Measurements from ENCODE around the gene GNA12. TPM values are rescaled to one million over a fixed set of nuclear protein-coding genes. Genes with fewer than 3 reads are reported as not detected.

Gene GNA12, protein sequence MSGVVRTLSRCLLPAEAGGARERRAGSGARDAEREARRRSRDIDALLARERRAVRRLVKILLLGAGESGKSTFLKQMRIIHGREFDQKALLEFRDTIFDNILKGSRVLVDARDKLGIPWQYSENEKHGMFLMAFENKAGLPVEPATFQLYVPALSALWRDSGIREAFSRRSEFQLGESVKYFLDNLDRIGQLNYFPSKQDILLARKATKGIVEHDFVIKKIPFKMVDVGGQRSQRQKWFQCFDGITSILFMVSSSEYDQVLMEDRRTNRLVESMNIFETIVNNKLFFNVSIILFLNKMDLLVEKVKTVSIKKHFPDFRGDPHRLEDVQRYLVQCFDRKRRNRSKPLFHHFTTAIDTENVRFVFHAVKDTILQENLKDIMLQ
- 26.7 TPM for polyA plus RNA-seq
- long read RNA-seq, donor 1, full-length matches to known transcripts: 7 of 7 reads
- long read RNA-seq, donor 1, partial matches to known transcripts: 0 of 7 reads
- long read RNA-seq, donor 1, other reads (novel, unspliced or antisense): 0 of 7 reads
- long read RNA-seq, donor 2, full-length matches to known transcripts: 9 of 9 reads
- long read RNA-seq, donor 2, partial matches to known transcripts: 0 of 9 reads
- long read RNA-seq, donor 2, other reads (novel, unspliced or antisense): 0 of 9 reads
- long read RNA-seq, donor 3, full-length matches to known transcripts: 18 of 18 reads
- long read RNA-seq, donor 3, partial matches to known transcripts: 0 of 18 reads
- long read RNA-seq, donor 3, other reads (novel, unspliced or antisense): 0 of 18 reads
- long read RNA-seq, donor 4, full-length matches to known transcripts: 1 of 1 reads
- long read RNA-seq, donor 4, partial matches to known transcripts: 0 of 1 reads
- long read RNA-seq, donor 4, other reads (novel, unspliced or antisense): 0 of 1 reads
- long read RNA-seq, donor 5, full-length matches to known transcripts: 8 of 8 reads
- long read RNA-seq, donor 5, partial matches to known transcripts: 0 of 8 reads
- long read RNA-seq, donor 5, other reads (novel, unspliced or antisense): 0 of 8 reads
- long read RNA-seq, donor 6, full-length matches to known transcripts: 9 of 9 reads
- long read RNA-seq, donor 6, partial matches to known transcripts: 0 of 9 reads
- long read RNA-seq, donor 6, other reads (novel, unspliced or antisense): 0 of 9 reads
- long read RNA-seq, donor 7, full-length matches to known transcripts: 6 of 6 reads
- long read RNA-seq, donor 7, partial matches to known transcripts: 0 of 6 reads
- long read RNA-seq, donor 7, other reads (novel, unspliced or antisense): 0 of 6 reads
- long read RNA-seq, donor 8, full-length matches to known transcripts: 11 of 11 reads
- long read RNA-seq, donor 8, partial matches to known transcripts: 0 of 11 reads
- long read RNA-seq, donor 8, other reads (novel, unspliced or antisense): 0 of 11 reads
- long read RNA-seq, donor 9, full-length matches to known transcripts: 10 of 10 reads
- long read RNA-seq, donor 9, partial matches to known transcripts: 0 of 10 reads
- long read RNA-seq, donor 9, other reads (novel, unspliced or antisense): 0 of 10 reads
- long read RNA-seq, donor 10, full-length matches to known transcripts: 12 of 12 reads
- long read RNA-seq, donor 10, partial matches to known transcripts: 0 of 12 reads
- long read RNA-seq, donor 10, other reads (novel, unspliced or antisense): 0 of 12 reads
- long read RNA-seq, donor 11, full-length matches to known transcripts: 14 of 14 reads
- long read RNA-seq, donor 11, partial matches to known transcripts: 0 of 14 reads
- long read RNA-seq, donor 11, other reads (novel, unspliced or antisense): 0 of 14 reads

- WGBS (ENCODE audit: insufficient coverage, low lambda C conversion rate): no CpG with 5 or more reads among the region's 79 CpGs
- peaks cover 11% of the 10 kb centered on the region for H3K4me1 ChIP-seq (ENCODE audit: control insufficient read depth, insufficient read depth, low read length)
Observed at GRCh38 chr7:2844153-2845033, at the start of gene GNA12. TSS of gene GNA12 (minus strand) at chr7:2844308. CDS start at chr7:2844161, 147 bp downstream.

DNA sequence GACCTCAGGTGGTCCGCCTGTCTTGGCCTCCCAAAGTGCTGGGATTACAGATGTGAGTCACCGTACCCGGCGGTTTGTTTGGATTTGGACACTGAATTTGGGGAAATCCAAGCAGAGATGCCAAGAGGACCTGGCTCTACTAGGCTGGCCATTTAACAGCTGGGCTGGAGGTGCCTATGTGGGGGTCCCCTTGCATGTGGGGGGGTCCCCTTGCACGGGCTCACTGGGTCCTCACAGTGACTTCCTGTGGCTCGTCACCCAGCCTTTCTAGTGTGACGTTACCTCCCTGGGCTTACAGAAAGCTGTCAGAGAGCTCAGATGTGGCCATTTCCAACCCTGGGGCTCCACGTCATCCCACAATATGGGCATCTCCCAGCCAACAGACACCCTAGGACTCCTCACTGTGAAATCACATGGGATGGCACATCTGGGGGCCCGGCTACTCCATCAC lies 49.3 kb upstream of the GNA12 start:
- WGBS (ENCODE audit: insufficient coverage, low lambda C conversion rate): no CpG with 5 or more reads among the region's 9 CpGs
- Histone ChIP-seq H3K36me3 (ENCODE audit: control insufficient read depth, insufficient read depth, low read length) (no peaks in the 10 kb centered on the region), H3K4me3 (ENCODE audit: low read length) (no peak overlapping the region), H3K4me1 (ENCODE audit: control insufficient read depth, insufficient read depth, low read length) (no peaks in the 10 kb centered on the region), H3K27me3 (ENCODE audit: control insufficient read depth, insufficient read depth, low read length) (no peaks in the 10 kb centered on the region), H3K27ac (ENCODE audit: low read length) (no peak overlapping the region), H3K9me3 (ENCODE audit: control insufficient read depth, low read depth, low read length) (no peaks in the 10 kb centered on the region)
- DNase-seq: no peak

More at GRCh38 chr7:2844153-2845033, at the start of gene GNA12:
- Histone ChIP-seq H3K4me3 (ENCODE audit: low read length) (peak within 1 kb of the TSS; percentile 55), H3K27ac (ENCODE audit: low read length) (peak within 1 kb of the TSS; percentile 79), H3K36me3 (ENCODE audit: control insufficient read depth, insufficient read depth, low read length) (peaks cover 6% of the 10 kb centered on the region), H3K9me3 (ENCODE audit: control insufficient read depth, low read depth, low read length) (no peaks in the 10 kb centered on the region), H3K27me3 (ENCODE audit: control insufficient read depth, insufficient read depth, low read length) (no peaks in the 10 kb centered on the region)
- DNase-seq: peak; percentile 99 to 100

GRCh38 chr7:2892549-2892948 lies 48.4 kb upstream of the GNA12 start:
- Histone ChIP-seq H3K27ac (ENCODE audit: low read length) (no peak overlapping the region), H3K9me3 (ENCODE audit: control insufficient read depth, low read depth, low read length) (no peaks in the 10 kb centered on the region), H3K4me1 (ENCODE audit: control insufficient read depth, insufficient read depth, low read length) (no peaks in the 10 kb centered on the region), H3K36me3 (ENCODE audit: control insufficient read depth, insufficient read depth, low read length) (no peaks in the 10 kb centered on the region), H3K27me3 (ENCODE audit: control insufficient read depth, insufficient read depth, low read length) (no peaks in the 10 kb centered on the region), H3K4me3 (ENCODE audit: low read length) (no peak overlapping the region)
- DNase-seq: no peak
- WGBS (ENCODE audit: insufficient coverage, low lambda C conversion rate): no CpG with 5 or more reads among the region's 8 CpGs

- Histone ChIP-seq H3K27ac (ENCODE audit: low read length) (no peak overlapping the region), H3K4me1 (ENCODE audit: control insufficient read depth, insufficient read depth, low read length) (no peaks in the 10 kb centered on the region), H3K9me3 (ENCODE audit: control insufficient read depth, low read depth, low read length) (no peaks in the 10 kb centered on the region), H3K4me3 (ENCODE audit: low read length) (no peak overlapping the region), H3K36me3 (ENCODE audit: control insufficient read depth, insufficient read depth, low read length) (no peaks in the 10 kb centered on the region), H3K27me3 (ENCODE audit: control insufficient read depth, insufficient read depth, low read length) (no peaks in the 10 kb centered on the region)
- WGBS (ENCODE audit: insufficient coverage, low lambda C conversion rate): no CpG with 5 or more reads among the region's 7 CpGs
- DNase-seq: no peak
Observed at GRCh38 chr7:2887816-2888215, 43.7 kb upstream of the GNA12 start.

DNA sequence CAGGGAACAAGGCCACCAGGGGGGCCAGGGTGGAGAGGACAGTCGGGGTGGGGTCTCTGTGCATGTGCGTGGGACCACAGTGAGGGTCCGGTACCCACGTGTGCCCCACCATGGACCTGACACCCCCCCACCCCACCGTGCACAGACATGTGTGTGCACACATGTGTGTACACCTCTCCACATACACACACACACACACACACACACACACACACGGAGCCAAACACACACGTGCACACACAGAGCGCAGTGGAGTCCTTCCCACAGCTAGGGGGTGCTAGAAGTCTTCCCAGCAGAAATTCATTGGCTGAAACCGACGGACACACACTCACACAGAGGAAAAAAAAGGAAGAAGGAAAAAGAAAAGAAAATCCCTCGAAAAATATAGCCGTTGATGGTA lies 42.8 kb upstream of the GNA12 start:
- Histone ChIP-seq H3K27ac (ENCODE audit: low read length) (no peak overlapping the region), H3K27me3 (ENCODE audit: control insufficient read depth, insufficient read depth, low read length) (no peaks in the 10 kb centered on the region), H3K4me1 (ENCODE audit: control insufficient read depth, insufficient read depth, low read length) (no peaks in the 10 kb centered on the region), H3K9me3 (ENCODE audit: control insufficient read depth, low read depth, low read length) (no peaks in the 10 kb centered on the region), H3K4me3 (ENCODE audit: low read length) (no peak overlapping the region), H3K36me3 (ENCODE audit: control insufficient read depth, insufficient read depth, low read length) (no peaks in the 10 kb centered on the region)
- 0% methylated on average over 2 of the region's 12 CpGs for WGBS (ENCODE audit: insufficient coverage, low lambda C conversion rate)
- DNase-seq: peak; percentile 64 to 65

- no peaks in the 10 kb centered on the region for H3K27me3 ChIP-seq (ENCODE audit: control insufficient read depth, insufficient read depth, low read length)
- H3K4me1 ChIP-seq (ENCODE audit: control insufficient read depth, insufficient read depth, low read length): no peaks in the 10 kb centered on the region
- H3K36me3 ChIP-seq (ENCODE audit: control insufficient read depth, insufficient read depth, low read length): no peaks in the 10 kb centered on the region
- DNase-seq: no peak
- no peak overlapping the region for H3K27ac ChIP-seq (ENCODE audit: low read length)
- H3K4me3 ChIP-seq (ENCODE audit: low read length): no peak overlapping the region
- WGBS (ENCODE audit: insufficient coverage, low lambda C conversion rate): no CpG with 5 or more reads among the region's 5 CpGs
- H3K9me3 ChIP-seq (ENCODE audit: control insufficient read depth, low read depth, low read length): no peaks in the 10 kb centered on the region
Observed at GRCh38 chr7:2886391-2886790, 42.3 kb upstream of the GNA12 start.

DNA sequence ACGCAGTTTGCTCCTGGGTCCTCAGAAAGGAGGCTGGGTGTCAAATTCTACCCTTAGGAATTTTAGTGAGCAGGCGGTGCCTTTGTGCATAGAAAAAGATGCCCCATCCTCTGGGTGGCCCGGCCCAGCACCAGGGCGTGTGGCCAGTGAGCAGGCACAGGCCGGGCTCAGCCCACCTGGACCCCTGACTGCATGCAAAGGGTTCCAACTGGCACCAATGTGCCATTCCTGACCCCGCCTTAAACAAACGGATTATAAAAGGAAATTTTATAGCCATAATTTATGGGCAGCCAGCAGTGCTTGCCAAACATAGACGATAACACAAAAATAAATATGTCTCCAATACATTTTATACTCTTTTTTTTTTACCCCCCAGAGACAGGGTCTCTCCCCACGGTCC lies 40.1 kb upstream of the GNA12 start:
- no peak for DNase-seq
- Histone ChIP-seq H3K4me3 (ENCODE audit: low read length) (no peak overlapping the region), H3K9me3 (ENCODE audit: control insufficient read depth, low read depth, low read length) (no peaks in the 10 kb centered on the region), H3K36me3 (ENCODE audit: control insufficient read depth, insufficient read depth, low read length) (no peaks in the 10 kb centered on the region), H3K4me1 (ENCODE audit: control insufficient read depth, insufficient read depth, low read length) (no peaks in the 10 kb centered on the region), H3K27me3 (ENCODE audit: control insufficient read depth, insufficient read depth, low read length) (no peaks in the 10 kb centered on the region), H3K27ac (ENCODE audit: low read length) (no peak overlapping the region)
- WGBS (ENCODE audit: insufficient coverage, low lambda C conversion rate): no CpG with 5 or more reads among the region's 9 CpGs

DNA sequence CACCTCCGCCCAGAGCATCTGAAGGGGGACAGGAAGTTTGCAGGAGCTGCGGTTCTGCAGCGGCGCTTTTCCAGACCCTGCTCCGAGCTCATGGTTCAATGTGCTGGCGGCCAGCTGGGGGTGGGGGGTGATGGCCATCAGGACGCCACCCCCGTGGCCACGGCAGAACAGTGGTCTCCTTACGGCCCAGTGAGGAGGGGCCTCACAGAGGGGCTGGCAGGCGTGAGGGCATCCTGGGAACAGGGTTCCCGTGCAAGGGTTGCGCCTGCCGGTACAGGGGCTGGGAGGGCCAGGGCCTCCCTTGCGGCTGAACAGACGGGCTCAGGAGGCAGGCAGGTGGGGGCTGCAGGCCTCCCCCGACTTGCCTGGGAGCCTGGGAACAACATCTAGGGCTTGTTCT lies 39.0 kb upstream of the GNA12 start:
- no peak overlapping the region for H3K27ac ChIP-seq (ENCODE audit: low read length)
- WGBS (ENCODE audit: insufficient coverage, low lambda C conversion rate): no CpG with 5 or more reads among the region's 17 CpGs
- no peaks in the 10 kb centered on the region for H3K36me3 ChIP-seq (ENCODE audit: control insufficient read depth, insufficient read depth, low read length)
- no peak for DNase-seq
- no peaks in the 10 kb centered on the region for H3K27me3 ChIP-seq (ENCODE audit: control insufficient read depth, insufficient read depth, low read length)
- no peaks in the 10 kb centered on the region for H3K9me3 ChIP-seq (ENCODE audit: control insufficient read depth, low read depth, low read length)
- no peaks in the 10 kb centered on the region for H3K4me1 ChIP-seq (ENCODE audit: control insufficient read depth, insufficient read depth, low read length)
- H3K4me3 ChIP-seq (ENCODE audit: low read length): no peak overlapping the region

DNA sequence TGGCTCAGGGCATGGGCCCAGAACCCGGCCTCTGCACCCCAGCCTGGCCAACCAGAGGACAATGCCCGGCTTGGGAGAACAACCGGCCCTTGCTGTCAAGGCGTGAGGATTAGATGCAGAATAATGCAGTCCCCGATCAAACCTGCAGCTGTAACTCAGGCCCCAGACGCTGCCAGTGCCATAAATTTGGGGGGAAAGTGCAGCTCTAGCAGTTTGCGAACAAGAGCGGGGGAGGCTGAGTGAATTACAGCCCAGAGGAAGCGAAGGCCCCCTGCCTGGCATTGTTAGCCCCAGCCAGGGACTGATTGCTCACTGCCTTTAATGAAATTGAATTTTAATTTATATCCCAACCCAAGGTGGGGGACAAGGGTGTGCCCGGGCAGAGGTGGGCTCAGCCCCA lies 38.0 kb upstream of the GNA12 start:
- no peak overlapping the region for H3K4me3 ChIP-seq (ENCODE audit: low read length)
- H3K27me3 ChIP-seq (ENCODE audit: control insufficient read depth, insufficient read depth, low read length): no peaks in the 10 kb centered on the region
- no peak for DNase-seq
- H3K9me3 ChIP-seq (ENCODE audit: control insufficient read depth, low read depth, low read length): no peaks in the 10 kb centered on the region
- WGBS (ENCODE audit: insufficient coverage, low lambda C conversion rate): no CpG with 5 or more reads among the region's 10 CpGs
- no peaks in the 10 kb centered on the region for H3K36me3 ChIP-seq (ENCODE audit: control insufficient read depth, insufficient read depth, low read length)
- no peaks in the 10 kb centered on the region for H3K4me1 ChIP-seq (ENCODE audit: control insufficient read depth, insufficient read depth, low read length)
- H3K27ac ChIP-seq (ENCODE audit: low read length): no peak overlapping the region

Data from large intestine (tissue), 12 donors.